GM18507 (cell line): Measurements from ENCODE around the gene CLDN3.

ENCODE experiments used
- DNase-seq: peaks from one replicate; pipeline ENCODE4 v3.0.0; 2011; ENCODE audit warnings: low read depth; ENCODE audit not compliant: insufficient read length; ENCODE audit errors: extremely low spot score
- FAIRE-seq: peaks from 2 replicates; lab custom pipeline; 2011; peaks lifted over from hg19 to GRCh38; lab: Jason Lieb, UNC

Gene CLDN3

DNA sequence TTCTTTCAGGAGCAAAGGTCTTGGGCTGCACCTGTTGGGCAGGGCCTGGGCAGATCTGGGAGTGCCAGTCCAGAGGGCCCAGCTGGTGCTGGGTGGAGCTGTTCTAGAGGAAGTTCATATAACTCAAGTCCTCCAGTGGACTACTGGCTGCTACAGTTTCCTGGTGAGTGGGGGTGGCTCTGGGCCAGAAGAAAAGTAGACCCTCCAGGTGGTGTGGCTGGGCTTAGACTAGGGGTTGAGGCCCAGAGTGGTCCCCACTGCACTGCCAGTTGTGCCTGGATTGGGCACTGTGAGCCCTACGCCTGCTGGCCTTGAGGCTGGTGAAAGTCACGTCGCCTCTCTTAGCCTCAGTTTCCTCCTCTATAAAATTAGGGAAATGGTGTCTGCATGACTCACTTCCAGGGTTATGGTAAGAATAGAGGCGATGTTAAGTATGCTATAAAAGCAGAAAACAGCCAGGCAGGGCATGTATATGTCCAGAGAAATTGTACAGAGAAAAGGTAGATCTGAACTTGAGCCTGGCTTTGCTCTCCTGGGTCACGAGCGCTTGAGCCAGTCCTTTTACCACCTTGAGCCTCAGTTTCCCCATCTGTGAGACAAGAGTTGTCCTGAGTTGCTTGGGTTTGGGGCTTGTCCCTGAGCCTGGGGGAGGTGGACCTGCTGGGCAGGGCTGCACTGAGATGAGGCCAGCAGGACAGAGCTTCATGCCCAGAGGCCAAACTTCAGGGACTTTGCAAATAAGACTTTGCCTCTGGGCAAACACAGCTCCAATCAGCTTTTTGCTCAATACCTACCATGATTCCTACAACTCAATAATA lies 3.8 kb upstream of the CLDN3 start:
- DNase-seq = no peak
- no peak for FAIRE-seq

- FAIRE-seq (no peak), DNase-seq (no peak)
These were observed 995 bp upstream of the CLDN3 start for GRCh38 chr7:73770860-73771670.

DNA sequence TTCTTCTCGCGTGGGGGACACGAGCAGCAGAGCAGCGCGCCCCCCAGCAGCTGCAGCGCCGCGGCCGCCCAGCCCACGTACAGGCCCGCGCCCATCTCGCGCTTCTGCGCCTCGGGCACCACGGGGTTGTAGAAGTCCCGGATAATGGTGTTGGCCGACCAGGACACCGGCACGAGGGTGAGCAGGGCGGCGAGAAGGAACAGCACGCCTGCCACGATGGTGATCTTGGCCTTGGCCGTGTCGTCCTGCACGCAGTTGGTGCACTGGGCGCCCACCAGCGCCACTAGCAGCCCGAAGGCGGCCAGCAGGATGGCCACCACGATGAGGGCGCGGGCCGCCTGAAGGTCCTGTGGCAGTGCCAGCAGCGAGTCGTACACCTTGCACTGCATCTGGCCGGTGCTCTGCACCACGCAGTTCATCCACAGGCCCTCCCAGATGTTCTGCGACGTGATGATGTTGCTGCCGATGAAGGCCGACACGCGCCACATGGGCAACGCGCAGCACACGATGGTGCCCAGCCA lies 529 bp downstream of the CLDN3 start:
- FAIRE-seq (no peak), DNase-seq (no peak)

DNA sequence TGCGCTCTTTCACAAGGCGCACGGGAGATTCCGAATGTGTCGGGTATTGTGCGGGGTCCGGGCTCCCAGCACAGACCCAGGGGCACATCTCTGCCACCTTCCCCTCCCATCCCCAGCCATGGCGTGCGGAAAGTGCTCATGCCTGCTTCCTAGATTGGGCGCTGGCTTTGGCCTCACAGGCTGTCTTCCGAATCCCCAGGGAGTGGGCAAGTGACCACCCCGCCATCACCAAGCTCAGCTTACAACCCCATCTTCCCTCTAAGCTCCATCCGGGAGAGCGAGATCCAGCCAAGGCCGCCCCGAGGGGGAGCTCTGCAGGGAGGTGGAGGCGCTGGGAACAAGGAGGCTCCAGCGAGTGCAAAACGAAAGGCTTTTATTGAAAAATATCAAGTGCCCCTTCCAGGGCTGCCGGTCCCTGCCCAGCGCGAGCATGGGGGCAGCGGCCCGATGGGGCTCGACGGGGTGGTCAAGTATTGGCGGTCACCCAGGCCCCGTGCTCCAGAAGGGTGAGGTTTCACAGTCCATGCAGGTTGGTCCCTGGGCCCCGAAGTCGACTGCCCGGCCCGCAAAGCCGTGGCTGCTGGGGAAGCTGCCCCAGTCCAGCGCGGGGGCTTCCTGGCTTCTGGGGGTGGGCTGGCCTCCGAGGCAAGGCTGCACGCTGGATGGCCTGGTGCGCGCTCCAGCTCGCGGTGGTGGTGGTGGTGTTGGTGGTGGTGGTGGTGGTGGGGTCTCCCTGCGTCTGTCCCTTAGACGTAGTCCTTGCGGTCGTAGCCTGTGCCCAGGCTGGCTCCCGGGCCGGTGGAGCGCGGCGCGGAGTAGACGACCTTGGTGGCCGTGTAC lies 1.2 kb downstream of the CLDN3 start:
- DNase-seq = no peak
- no peak for FAIRE-seq

DNA sequence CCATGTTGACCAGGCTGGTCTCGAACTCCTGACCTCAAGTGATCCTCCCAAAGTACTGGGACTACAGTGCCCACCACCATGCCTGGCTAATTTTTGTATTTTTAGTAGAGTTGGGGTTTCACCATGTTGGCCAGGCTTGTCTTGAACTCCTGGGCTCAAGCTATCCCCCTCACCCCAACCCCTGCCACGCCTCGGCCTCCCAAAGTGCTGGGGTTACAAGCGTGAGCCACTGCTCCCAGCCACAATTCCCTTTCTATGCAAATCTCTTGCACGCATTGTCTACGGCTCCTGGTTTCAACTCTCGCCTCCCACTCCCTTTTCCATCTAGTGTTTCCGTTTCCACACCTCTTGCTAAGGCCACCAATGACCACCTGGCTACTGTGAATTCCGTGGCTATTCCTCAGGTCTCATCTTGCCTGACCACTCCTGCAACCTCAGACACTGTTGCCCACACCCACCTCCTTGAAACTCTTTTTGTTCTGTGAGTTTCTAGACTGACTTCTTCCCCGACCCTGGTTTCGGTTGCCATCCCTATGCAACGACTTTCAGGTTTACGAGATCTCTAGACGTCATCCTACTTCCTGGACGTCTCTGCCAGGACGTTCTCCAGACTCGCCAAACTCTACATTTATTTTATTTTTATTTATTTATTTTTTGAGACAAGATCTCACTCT lies 3.4 kb downstream of the CLDN3 start:
- FAIRE-seq (no peak), DNase-seq (no peak)

- no peak for DNase-seq
- FAIRE-seq = no peak
These were observed 7.4 kb downstream of the CLDN3 start for GRCh38 chr7:73762659-73762999.

GRCh38 chr7:73761854-73762658 lies 8.0 kb downstream of the CLDN3 start:
- FAIRE-seq (no peak), DNase-seq (no peak)

DNA sequence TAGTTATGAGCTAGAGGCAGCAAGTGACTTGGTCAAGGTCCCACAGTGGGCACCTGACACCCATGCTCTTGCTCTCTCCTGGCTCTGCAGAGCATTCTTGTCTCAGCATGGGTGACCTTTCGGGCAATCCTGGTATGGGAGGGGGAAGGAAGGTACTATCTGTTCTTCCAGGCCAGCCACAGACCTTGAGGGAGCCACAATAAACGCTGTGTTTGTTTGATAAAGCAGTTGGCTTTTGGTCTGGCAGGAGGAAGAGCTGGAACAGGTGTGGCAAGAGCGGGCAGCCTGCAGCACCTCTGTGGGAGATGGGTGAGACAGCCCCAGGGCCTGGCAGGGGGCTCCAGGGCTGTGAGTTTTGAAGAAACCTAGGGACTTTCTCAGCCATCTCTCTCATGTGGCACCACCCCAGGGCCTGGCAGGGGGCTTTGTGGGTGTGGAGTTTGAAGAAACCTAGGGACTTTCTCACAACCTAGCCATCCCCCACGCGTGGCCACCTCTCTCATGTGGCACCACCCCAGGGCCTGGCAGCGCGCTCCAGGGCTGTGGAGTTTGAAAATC lies 11.4 kb downstream of the CLDN3 start:
- FAIRE-seq = no peak

DNA sequence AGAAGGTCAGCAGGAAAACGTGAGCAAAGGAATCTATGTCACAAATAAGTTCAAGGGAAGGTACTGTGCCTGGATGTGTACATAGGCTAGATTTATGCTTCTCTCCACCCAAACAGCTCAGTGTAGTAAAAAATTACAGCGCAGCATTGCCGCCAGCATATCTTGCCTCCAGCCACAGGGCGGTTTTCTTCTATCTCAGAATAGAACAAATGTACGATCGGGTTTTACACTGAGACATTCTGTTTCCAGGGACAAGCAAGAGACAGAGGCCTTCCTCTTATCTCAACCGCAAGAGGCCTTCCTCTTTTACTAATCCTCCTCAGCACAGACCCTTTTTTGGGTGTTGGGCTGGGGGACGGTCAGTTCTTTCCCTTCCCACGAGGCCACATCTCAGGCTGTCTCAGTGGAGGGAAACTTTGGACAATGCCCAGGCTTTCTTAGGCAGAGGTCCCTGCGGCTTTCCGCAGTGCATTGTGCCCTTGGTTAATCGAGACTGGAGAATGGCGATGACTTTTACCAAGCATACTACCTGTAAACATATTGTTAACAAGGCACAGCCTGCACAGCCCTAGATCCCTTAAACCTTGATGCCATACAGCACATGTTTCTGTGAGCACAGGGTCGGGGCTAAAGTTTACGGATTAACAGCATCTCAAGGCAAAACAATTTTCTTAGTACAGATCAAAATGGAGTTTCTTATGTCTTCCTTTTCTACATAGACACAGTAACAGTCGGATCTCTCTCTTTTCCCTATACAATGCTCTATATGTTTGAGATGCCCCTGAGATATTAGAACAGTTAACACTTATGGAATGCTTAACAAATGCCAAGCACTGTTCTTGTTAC lies 19.9 kb downstream of the CLDN3 start:
- FAIRE-seq (no peak), DNase-seq (no peak)

More for the DNA sequence above, 11.4 kb downstream of the CLDN3 start:
- DNase-seq = no peak

DNA sequence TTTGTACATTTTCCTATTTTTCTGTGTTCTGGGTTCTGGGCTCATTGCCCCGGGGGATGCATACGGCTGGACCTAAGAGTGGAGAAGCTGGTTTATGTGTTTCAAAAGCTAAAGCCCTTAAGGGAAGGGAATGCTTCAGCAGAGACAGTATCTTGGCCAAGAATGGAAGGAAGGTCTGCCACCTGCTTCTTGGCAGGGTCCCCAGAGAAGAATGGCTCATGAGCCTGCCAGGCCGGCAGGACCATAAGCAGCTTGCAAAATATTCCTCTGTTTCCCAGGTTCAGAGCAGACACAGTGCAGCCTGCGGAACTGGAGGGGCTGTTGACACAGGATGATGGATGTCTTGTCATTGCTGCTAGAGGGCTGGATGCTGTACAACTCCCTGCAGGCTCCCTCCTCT lies 23.7 kb downstream of the CLDN3 start:
- FAIRE-seq (no peak), DNase-seq (no peak)

DNA sequence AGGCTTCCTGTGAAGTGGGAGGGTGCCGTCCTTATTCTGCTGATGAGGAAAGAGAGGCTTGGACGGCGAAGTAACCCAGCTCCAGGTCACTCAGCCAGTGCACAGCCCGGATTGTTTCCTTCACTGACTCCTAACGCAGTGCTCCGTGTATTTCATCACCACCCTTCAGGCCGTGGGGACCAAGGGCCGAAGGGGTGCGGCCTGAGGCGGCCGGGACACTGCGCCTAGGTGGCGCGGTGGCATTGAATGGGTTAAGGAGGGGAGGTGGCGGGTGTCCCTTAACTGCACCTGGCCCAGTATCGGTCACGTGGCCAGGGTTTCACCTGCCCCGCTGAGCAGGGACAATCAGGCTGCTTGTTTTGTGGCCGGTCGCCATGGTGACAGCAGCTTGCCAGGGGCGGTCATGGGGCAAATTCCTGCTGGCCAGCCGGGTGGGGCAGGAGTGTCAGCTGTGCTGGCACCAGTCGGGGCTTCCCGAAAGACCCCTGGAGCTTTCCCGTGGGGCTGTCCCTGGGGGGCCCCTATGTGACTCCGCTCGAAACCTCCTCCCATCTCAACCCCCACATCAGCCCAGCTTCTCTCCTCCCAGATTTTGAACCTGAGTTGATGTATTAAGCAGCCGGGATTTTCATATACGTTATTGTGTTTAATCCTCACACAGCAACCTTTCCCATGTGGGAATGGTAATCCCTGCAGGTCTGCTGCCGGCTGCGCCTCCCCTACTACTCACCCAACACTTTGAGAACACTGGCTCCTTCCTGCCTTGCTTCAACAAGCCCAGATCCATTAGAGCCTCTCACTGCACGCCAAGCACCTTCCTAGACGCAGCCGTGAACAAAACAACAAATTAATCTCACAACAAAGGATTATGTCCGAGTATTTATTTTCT lies 27.1 kb downstream of the CLDN3 start:
- no peak for FAIRE-seq
- no peak for DNase-seq

DNA sequence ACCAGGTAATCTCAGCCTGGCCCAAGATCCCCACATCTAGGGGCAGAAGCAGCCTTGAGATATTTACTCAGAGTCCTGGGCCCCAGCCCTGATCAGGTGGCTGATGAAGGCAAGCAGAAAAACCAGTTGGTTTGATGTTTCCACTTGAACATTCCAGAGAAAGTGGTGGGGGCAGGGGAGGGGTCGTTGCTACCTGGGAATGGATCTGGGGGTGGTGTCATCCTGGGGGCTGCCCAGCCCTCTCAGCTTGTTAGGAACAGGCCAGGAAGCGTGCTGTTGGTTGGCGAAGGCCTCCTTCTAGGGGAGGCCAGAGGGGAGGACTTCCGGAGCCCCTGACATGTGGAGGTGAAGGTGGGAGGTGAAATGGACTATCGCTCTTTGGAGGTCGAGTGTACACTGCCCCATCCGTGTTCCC lies 27.7 kb downstream of the CLDN3 start:
- FAIRE-seq (no peak), DNase-seq (no peak)

GRCh38 chr7:73741600-73741999 lies 28.5 kb downstream of the CLDN3 start:
- FAIRE-seq (no peak), DNase-seq (no peak)

GRCh38 chr7:73740771-73741170 lies 29.3 kb downstream of the CLDN3 start:
- no peak for DNase-seq
- FAIRE-seq = no peak

- no peak for DNase-seq
- no peak for FAIRE-seq
These were observed 29.9 kb downstream of the CLDN3 start for GRCh38 chr7:73740212-73740611.

GRCh38 chr7:73739387-73739767 lies 30.7 kb downstream of the CLDN3 start:
- FAIRE-seq (no peak), DNase-seq (no peak)
